HG02610 (cell line): ENCODE measurements around the gene PARD3.

Experiments
- ATAC-seq: cut with Tn5 transposase; IDR thresholded peaks from one replicate; pipeline ENCODE4 v1.9.1; 2021; ENCODE audit warnings: mild to moderate bottlenecking, moderate library complexity; ENCODE audit not compliant: unreplicated experiment

PARD3 gene

GRCh38 chr10:34101001-34101400 is 714.1 kb downstream of the PARD3 start:
- ATAC-seq: no peak

DNA sequence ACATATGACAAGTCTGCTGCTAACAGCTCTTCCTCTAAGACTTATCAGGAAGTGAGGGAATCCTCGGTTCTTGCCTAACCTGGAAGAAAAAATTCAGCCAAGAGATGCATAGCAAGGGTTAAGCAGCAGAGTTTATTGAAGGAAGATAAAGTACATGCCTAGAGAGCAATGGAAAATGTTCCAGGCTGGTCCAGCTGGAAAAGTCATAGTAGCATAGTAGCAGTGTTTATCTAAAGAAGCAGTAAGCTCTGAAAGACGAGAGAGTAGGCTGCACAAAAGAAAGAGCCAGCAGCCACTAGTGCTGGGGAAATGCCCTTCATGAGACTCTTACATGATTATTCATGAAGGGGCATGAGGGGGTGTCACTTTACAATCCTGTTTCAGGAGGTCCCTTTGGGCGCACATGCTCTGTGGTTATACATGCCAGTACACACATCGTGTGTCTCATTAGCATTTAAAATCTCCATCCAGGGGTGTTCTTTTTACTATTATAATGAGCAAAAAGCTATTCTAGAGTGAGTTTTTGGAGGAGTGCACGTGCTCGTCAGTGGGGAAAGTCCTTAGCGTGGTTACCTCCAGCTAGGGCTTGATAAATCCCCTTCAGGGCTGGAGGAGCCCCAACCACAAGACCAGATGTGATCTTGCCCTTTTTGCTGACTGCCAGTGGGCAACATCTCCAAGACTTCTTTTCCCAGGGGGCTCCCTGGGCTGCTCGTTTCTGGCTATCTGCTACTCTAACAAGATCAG is 716.1 kb downstream of the PARD3 start:
- ATAC-seq: no peak

GRCh38 chr10:34097682-34098081 is 717.4 kb downstream of the PARD3 start:
- ATAC-seq: no peak

DNA sequence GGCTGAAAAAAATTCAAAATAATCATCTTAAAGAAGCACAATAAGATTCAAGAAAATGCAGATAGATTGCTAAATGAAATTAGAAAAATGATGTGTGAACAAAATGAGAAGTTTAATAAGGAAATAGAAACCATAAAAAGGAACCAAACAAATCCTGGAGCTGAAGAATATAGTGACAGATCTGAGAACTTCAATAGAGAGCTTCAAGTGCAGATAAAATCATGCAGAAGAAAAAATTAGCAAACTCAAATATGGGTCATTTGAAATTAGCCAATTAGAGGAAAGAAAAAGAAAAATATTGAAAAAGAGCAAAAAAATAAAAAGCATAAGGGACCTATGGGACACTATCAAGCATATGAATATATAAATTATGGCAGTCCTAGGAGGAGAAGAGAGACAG is 720.1 kb downstream of the PARD3 start:
- ATAC-seq: no peak

DNA sequence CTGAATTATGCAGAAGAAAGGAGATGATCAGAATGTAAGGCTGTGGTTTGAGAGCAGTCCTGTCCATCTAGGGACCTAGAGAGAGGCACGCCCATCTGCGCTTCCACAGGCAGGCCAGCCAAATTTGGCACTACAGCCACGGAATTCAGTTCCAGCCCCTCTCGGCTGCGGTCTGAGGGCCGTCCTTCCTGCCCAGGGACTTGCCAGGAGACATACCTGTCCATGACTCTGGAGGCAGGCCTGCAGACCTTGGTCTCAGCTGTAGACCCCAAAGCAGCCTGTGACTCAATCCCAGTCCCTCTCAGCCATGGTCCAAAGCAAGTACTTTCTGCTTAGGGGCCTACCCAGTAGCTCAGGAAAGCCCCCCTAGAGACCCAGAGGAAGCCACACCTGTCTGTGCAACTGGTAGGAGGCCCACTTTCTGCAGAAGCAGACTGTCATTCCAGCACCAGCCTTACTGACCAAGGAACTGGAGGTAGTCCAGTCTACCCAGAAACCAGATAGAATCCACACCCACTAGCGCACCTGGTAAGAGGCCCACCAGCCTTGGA is 720.9 kb downstream of the PARD3 start:
- no peak for ATAC-seq

- no peak for ATAC-seq
Observed at GRCh38 chr10:34092891-34093290, 722.2 kb downstream of the PARD3 start.

DNA sequence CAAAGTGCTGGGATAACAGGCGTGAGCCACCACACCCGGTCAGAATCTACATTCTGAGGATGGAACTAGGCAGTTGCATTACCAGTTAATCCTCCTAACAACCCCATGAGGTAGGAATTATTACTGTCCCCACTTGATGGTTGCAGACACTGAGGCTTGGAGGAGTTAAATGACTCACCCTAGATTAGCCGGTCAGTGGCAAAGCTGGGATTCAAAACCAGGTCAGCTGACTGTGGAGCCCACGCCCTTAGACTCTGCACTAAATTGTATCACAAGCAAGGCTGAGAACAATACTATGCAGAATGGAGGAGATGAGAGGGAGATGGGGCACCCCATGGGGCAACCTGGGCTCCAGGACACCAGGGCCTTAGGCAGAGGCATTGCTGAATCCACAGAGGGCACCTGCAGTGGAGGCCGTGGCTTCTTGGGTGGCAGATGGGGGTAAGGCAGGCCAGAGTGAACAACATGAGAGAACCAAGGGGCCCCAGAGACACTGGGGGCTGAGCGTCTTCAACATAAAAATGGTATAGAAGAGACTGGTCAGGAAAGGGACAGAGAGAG is 723.4 kb downstream of the PARD3 start:
- ATAC-seq: no peak

DNA sequence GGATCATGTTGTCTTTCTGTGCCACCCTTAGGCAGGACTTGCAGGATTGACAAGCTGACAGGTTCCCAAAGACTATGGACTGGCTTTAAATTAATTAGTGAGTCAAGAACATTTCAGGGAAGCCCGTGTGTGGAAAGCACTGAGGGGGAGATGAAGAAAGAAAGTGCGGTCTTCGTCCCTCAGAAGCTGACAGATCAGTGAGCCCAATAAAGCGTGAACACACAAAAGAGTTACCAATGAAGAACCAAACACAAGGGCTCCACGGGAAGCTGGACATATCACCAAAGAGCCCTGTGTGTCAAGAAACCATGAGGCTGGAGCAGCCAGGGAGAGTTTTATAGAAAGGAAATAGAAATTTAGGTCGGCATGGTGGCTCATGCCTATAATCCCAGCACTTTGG is 725.8 kb downstream of the PARD3 start:
- ATAC-seq: no peak

GRCh38 chr10:34088208-34088794 is 726.8 kb downstream of the PARD3 start:
- no peak for ATAC-seq

DNA sequence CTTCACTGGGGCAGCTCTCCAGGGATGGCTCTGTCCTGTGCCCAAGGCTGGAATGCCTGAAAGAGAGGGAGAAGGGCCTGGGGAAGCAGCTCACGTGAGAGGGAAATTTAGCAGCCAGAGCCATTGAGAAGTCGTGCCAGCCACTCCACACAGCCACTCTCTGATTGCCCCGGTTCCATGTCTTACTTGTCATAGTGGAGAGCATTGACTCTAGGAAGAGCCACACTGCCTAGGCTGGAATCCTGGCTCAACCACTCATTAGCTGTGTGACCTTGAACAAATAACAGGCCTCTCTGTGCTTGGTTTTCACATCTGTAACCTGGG is 728.0 kb downstream of the PARD3 start:
- ATAC-seq: no peak

DNA sequence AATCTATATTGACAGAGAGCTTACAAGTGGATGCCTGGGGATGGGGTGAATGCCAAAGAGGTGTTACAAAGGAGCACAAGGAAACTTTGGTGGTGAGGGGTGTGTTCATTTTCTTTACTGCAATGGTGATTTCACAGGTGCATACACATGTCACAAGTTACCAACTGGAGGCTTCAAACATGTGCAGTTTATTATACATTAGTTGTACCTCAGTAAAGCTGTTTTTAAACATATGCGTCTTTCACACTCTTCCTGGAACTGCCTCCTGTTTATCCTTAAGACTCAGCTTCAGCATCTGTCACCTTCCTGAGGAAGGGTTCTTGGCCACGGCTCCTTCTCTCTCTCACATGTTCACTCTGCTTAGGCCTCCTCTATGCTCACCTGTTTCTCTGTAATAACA is 731.5 kb downstream of the PARD3 start:
- no peak for ATAC-seq

DNA sequence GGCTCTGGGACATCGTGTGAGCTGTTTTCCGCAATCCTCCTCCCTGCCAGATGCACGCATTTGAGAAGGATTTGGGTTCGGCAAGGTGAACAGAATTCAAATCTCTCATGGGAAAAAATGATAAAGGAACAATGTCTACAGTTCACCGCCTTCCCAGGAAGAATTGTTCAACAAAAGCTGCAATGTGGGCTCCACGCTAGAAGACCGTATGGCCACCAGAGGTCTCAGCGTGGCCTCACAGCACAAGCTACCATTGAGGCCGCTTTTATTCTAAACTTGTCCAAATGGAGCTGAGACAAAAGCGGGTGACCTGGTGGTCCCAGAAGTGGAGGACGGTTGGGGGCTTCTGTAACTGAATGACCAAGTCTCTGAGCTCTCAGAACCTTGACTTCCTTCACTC is 733.1 kb downstream of the PARD3 start:
- no peak for ATAC-seq

DNA sequence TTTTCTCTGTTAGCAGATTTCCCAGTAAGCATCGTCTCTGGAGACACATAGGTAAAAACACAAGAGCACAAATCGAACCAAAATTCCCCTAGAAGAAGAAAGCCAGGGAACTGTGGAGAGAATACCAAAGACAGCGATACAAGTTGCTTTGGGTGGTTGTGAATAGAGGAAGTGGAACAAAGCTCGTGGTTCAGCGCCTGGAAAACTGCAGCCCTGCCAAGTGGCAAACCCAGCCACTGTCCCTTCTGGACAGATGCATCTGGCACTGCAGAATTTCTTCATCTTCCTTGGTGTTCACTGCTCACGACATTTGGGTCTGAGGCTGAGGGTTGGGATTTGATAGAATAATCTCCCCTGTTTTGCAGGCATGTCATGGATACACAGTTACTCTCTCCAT is 733.8 kb downstream of the PARD3 start:
- ATAC-seq: no peak

- no peak for ATAC-seq
Observed at GRCh38 chr10:34080485-34081346, 734.4 kb downstream of the PARD3 start.

DNA sequence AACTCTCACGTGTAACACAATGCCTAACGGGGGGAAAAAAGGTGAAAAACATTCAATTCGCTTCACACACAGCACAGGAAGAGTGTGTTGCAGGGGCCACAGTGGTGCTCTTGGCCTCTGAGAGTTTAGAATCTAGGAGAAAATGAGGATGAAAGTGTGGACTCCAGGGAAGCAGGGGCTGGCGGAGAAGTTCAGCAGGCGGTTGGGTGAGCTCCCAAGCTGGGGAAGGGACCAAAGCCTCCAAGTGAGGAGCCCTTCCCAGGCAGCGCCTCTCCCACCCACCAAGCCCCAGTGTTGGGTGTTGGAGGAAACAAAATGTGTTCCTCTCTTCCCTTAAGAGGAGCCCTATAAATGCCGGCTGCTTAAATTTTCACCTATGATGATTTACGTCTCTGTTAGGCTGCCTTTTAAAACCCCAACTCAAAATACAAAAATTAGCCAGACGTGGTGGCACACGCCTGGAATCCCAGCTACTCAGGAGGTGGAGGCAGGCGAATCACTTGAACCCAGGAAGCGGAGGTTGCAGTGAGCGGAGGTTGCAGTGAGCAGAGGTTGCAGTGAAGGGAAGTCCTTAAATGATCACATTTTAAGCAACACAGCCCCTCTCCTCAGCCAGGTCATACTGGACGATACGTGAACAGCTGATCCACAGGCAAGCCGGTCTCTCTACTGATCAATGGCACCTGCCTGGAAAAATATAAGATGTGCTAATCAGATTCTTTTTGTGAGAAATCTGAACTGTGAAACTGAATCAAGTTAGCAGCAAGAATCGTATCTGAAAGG is 735.2 kb downstream of the PARD3 start:
- ATAC-seq: no peak

GRCh38 chr10:34078745-34079470 is 736.2 kb downstream of the PARD3 start:
- ATAC-seq: no peak

DNA sequence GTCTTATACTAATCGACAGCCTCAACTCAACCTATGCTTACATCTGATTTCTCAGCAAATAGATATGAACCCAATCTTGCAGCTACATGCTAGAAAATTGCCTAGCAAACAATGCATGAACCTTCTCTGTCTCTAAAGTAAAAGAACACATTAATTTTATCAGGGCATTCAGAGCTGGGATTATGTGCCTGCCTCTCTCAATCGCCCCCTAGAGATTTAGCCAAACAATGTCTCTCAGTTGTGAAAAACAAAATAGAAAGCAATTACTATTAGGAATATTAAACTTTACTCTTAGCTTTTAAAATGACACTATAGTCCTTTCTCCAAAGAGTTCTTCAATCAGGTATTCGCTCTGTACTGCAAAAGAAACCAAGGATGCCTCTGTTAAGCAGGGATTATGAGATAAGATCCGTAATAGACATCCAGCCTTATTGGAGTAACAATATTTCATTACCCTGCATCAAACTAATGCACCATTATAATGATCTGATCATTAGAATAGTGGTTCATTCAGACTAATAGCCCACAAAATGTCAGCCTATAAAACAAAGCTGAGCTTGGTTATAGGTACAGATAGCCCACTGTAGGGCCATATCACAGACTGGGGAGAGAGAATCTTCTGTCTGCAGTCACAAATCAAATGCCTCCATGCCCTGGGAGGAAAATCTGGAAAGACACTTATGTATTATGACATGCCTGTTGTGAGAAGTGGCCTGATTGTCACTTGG is 736.9 kb downstream of the PARD3 start:
- no peak for ATAC-seq

DNA sequence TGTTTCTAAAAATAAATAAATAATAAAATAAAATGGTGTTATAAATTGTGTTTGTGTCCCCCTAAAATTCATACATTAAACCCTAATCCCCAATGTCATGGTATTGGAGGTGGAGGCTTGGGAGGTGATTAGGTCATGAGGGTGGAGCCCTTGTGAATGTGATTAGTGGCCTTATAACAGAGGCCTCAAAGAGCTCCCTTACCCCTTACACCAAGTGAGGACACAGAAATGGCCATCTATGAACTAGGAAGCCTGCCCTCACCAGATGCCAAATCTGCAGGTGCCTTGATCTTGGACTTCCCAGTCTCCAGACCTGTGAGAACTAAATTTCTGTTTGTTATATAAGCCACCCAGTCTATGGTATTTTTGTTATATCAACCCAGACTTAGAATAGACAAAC is 738.7 kb downstream of the PARD3 start:
- no peak for ATAC-seq

- no peak for ATAC-seq
Observed at GRCh38 chr10:34075254-34075926, 739.7 kb downstream of the PARD3 start.
